Breast epithelium (tissue), 3 donors: ENCODE results near the gene SPX.

Experiments
- CTCF ChIP-seq, 3 donors: fragments of 450-650 bp; IDR thresholded peaks; one replicate each; pipeline ENCODE4 v1.5.1; 2016 to 2017; ENCODE audit warnings: antibody characterized with exemption in 3 of 3, mild to moderate bottlenecking in 3 of 3, moderate library complexity in 3 of 3
- POLR2A ChIP-seq: fragments of 450-650 bp; IDR thresholded peaks from one replicate; pipeline ENCODE4 v1.6.1; 2016; ENCODE audit warnings: antibody characterized with exemption, mild to moderate bottlenecking, moderate library complexity
- POLR2AphosphoS5 ChIP-seq, 3 donors: sonication (generic); formaldehyde crosslinking; IDR thresholded peaks; one replicate each; pipeline ENCODE4 v1.6.1; 2017; ENCODE audit warnings: antibody characterized with exemption in 3 of 3

DNA sequence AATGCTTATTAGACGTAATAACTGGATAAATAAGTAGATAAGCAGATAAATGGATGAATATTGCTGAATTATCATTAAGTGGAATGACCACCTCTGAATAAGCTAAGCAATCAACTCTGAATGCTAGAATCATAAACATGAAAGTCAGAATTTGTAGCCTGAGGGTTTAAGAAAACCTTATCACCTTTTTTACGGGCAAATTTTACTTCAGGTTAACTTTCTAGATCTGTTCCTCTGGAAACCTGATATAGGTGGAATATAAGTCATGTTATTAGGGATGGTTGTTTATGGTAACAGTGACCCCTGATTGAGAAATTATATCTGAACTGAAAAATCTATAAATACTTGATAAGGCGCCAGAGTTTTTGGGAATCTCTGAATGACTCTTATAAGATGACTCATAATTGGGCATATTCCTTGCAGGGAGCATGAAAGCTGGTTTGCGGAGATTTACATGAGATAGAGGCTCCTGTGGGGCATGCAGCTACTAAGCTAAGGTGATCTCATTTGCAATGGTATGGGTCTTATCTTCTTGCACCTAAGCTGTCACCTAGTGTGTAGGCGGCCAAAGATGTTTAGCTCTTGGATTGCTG, 12.1 kb downstream of the SPX start:
- TF ChIP-seq CTCF (IDR thresholded peaks at IDR 0.05) (no peak), POLR2AphosphoS5 (IDR thresholded peaks at IDR 0.05) (no peak), POLR2A (no peak)
